Measurements from ENCODE around the gene STX2.

DNA sequence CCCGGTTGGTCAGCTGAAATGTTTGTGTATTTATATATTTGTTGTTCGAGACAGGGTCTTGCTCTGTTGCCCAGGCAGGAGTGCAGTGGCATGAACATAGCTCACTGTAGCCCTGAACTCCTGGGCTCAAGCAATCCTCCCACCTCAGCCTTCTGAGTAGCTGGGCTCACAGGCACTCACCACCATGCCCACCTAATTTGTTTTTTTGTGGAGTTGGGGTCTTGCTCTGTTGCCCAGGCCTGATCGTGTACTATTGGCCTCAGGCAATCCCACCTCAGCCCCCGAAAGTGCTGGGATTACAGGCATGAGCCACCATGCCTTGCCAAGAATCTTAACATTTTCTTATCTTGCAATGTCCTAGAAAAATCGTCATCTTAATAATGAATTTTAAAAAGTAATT is 36.1 kb upstream of the STX2 start:
- TF ChIP-seq POLR2A (IDR thresholded peaks at IDR 0.05) = no peak
- TF ChIP-seq CTCF (IDR thresholded peaks at IDR 0.05 in 4 of 5, conservative IDR thresholded peaks at IDR 0.05 in 1 of 5) = no peak

Measured in gastrocnemius medialis (tissue), 4 donors.